ENCODE measurements around the gene VWCE.

VWCE gene

DNA sequence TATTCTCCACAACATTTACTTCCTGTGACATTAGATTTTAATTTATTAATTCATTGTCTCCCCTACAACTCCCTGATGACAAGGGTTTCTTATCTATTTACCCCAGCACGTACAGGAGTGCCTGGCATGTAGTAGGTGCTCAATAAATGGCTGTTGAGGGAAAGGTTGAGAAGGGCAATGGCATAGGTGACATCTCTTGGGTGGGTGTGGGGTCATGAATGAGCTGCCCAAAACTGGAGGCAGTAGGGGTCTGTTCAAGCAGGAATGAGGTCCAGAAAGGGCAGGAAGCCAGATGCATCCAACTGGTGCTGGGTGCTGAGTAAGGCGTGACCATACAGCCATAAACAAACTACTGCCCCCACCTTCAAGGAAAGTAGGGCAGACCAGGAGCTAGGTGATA, 2.8 kb downstream of the VWCE start:
- no peak overlapping the region for H3K27ac ChIP-seq (ENCODE audit: low read length)
- peaks cover 20% of the 10 kb centered on the region for H3K79me2 ChIP-seq (ENCODE audit: low read length)
- H2AFZ ChIP-seq (ENCODE audit: low read depth, low read length): no peak overlapping the region
- no peaks in the 10 kb centered on the region for H3K27me3 ChIP-seq (ENCODE audit: low read depth, low read length)
- H3K36me3 ChIP-seq (replicated peaks; ENCODE audit: low read depth, low read length): peaks cover 1% of the 10 kb centered on the region
- no peak overlapping the region for H3K4me2 ChIP-seq (ENCODE audit: low read length)
- H3K4me1 ChIP-seq (ENCODE audit: low read length): peaks cover 11% of the 10 kb centered on the region; the same call in 1 of the 2 replicates
- no peak overlapping the region for H3K4me3 ChIP-seq (ENCODE audit: low read length)
- TF ChIP-seq CTCF (IDR thresholded peaks at IDR 0.05; ENCODE audit: low read depth, low read length) (no peak), EZH2phosphoT487 (IDR thresholded peaks at IDR 0.05; ENCODE audit: low read depth) (no peak)
- H4K20me1 ChIP-seq (ENCODE audit: insufficient read depth, low read length): no peaks in the 10 kb centered on the region
- no peaks in the 10 kb centered on the region for H3K9me3 ChIP-seq (ENCODE audit: insufficient read depth, low read length)
- H3K9ac ChIP-seq (ENCODE audit: low read length): no peak overlapping the region

GRCh38 chr11:61290905-61291690, 4.0 kb downstream of the VWCE start:
- no peak overlapping the region for H3K27ac ChIP-seq (ENCODE audit: low read length)
- no peak overlapping the region for H2AFZ ChIP-seq (ENCODE audit: low read depth, low read length)
- H4K20me1 ChIP-seq (ENCODE audit: insufficient read depth, low read length): no peaks in the 10 kb centered on the region
- TF ChIP-seq EZH2phosphoT487 (IDR thresholded peaks at IDR 0.05; ENCODE audit: low read depth) (no peak), CTCF (IDR thresholded peaks at IDR 0.05; ENCODE audit: low read depth, low read length) (peak; percentile 42)
- H3K79me2 ChIP-seq (ENCODE audit: low read length): peaks cover 20% of the 10 kb centered on the region
- H3K9ac ChIP-seq (ENCODE audit: low read length): no peak overlapping the region
- peaks cover 9% of the 10 kb centered on the region; the same call in 1 of the 2 replicates for H3K4me1 ChIP-seq (ENCODE audit: low read length)
- no peak overlapping the region for H3K4me2 ChIP-seq (ENCODE audit: low read length)
- no peaks in the 10 kb centered on the region for H3K9me3 ChIP-seq (ENCODE audit: insufficient read depth, low read length)
- peaks cover 2% of the 10 kb centered on the region for H3K36me3 ChIP-seq (replicated peaks; ENCODE audit: low read depth, low read length)
- no peaks in the 10 kb centered on the region for H3K27me3 ChIP-seq (ENCODE audit: low read depth, low read length)
- H3K4me3 ChIP-seq (ENCODE audit: low read length): no peak overlapping the region

DNA sequence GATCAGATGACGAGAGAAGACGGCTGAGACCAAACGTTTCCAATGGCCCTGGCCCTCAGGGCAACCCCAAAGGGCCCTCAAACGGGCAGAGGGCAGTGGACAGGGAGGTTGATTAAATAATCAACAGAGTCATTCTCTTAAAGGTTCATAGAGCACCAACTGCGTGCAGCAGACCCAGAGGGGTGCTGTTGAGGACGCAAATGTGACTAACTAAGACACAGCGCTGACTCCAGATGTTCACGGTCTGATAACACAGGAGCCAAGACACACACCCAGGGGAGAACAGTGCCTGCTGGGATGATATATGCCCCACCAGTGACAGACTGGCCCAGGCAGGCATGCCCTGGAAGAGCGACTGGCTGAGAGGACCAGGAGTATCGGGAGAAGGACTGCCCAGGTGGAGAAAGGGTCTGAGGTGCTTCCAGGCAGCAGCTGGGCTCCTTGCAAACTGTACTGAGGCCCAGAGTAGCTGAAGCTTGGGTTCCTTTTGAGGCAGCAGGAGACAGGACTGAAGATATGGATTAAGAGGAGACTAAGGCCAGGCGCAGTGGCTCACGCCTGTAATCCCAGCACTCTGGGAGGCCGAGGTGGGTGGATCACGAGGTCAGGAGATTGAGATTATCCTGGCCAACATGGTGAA, 7.7 kb downstream of the VWCE start:
- Histone ChIP-seq H3K27ac (ENCODE audit: low read length) (no peak overlapping the region), H3K4me3 (ENCODE audit: low read length) (no peak overlapping the region), H3K79me2 (ENCODE audit: low read length) (peaks cover 9% of the 10 kb centered on the region), H3K4me2 (ENCODE audit: low read length) (no peak overlapping the region), H3K4me1 (ENCODE audit: low read length) (no peaks in the 10 kb centered on the region), H3K36me3 (replicated peaks; ENCODE audit: low read depth, low read length) (peaks cover 17% of the 10 kb centered on the region), H3K9ac (ENCODE audit: low read length) (no peak overlapping the region), H3K27me3 (ENCODE audit: low read depth, low read length) (no peaks in the 10 kb centered on the region), H4K20me1 (ENCODE audit: insufficient read depth, low read length) (no peaks in the 10 kb centered on the region), H3K9me3 (ENCODE audit: insufficient read depth, low read length) (no peaks in the 10 kb centered on the region), H2AFZ (ENCODE audit: low read depth, low read length) (no peak overlapping the region)
- TF ChIP-seq CTCF (IDR thresholded peaks at IDR 0.05; ENCODE audit: low read depth, low read length) (no peak), EZH2phosphoT487 (IDR thresholded peaks at IDR 0.05; ENCODE audit: low read depth) (no peak)

GRCh38 chr11:61283613-61284012, 11.5 kb downstream of the VWCE start:
- no peak overlapping the region for H2AFZ ChIP-seq (ENCODE audit: low read depth, low read length)
- H3K27me3 ChIP-seq (ENCODE audit: low read depth, low read length): no peaks in the 10 kb centered on the region
- H3K36me3 ChIP-seq (replicated peaks; ENCODE audit: low read depth, low read length): peaks cover 21% of the 10 kb centered on the region
- no peak overlapping the region for H3K27ac ChIP-seq (ENCODE audit: low read length)
- H4K20me1 ChIP-seq (ENCODE audit: insufficient read depth, low read length): no peaks in the 10 kb centered on the region
- no peaks in the 10 kb centered on the region for H3K79me2 ChIP-seq (ENCODE audit: low read length)
- no peaks in the 10 kb centered on the region for H3K9me3 ChIP-seq (ENCODE audit: insufficient read depth, low read length)
- no peak overlapping the region for H3K4me3 ChIP-seq (ENCODE audit: low read length)
- TF ChIP-seq CTCF (IDR thresholded peaks at IDR 0.05; ENCODE audit: low read depth, low read length): no peak
- no peak for TF ChIP-seq EZH2phosphoT487 (IDR thresholded peaks at IDR 0.05; ENCODE audit: low read depth)
- H3K9ac ChIP-seq (ENCODE audit: low read length): no peak overlapping the region
- H3K4me2 ChIP-seq (ENCODE audit: low read length): no peak overlapping the region
- no peaks in the 10 kb centered on the region for H3K4me1 ChIP-seq (ENCODE audit: low read length)

Data from OCI-LY3 (cell line).